ENCODE measurements around the gene VSX1.

GRCh38 chr20:25099601-25100140 is 17.7 kb upstream of the VSX1 start:
- TF ChIP-seq CTCF (conservative IDR thresholded peaks at IDR 0.05; ENCODE audit: low read depth, low read length) (no peak), CEBPB (IDR thresholded peaks at IDR 0.05; ENCODE audit: low read depth, low read length) (no peak), BHLHE40 (IDR thresholded peaks at IDR 0.05; ENCODE audit: low read depth, low read length) (no peak), MAFK (IDR thresholded peaks at IDR 0.05; ENCODE audit: low read depth, low read length) (no peak), POLR2A (IDR thresholded peaks at IDR 0.05; ENCODE audit: low read depth, low read length) (no peak), RFX5 (IDR thresholded peaks at IDR 0.05; ENCODE audit: low read depth, low read length) (no peak), ELK1 (IDR thresholded peaks at IDR 0.05; ENCODE audit: borderline replicate concordance, low read depth, low read length) (no peak), RCOR1 (IDR thresholded peaks at IDR 0.05; ENCODE audit: insufficient replicate concordance, low read length) (no peak), RAD21 (IDR thresholded peaks at IDR 0.05; ENCODE audit: low read length) (no peak), USF2 (IDR thresholded peaks at IDR 0.05; ENCODE audit: low read depth, low read length) (no peak), MAZ (IDR thresholded peaks at IDR 0.05; ENCODE audit: borderline replicate concordance, low read depth, low read length) (no peak)

Measured in IMR-90 (cell line).